ENCODE measurements around the gene SYNJ1. TPM values are rescaled to one million over a fixed set of nuclear protein-coding genes. Genes with fewer than 3 reads are reported as not detected.
"Not testable (repeated sequence)": the region's sequence is repeated elsewhere in the genome, so short reads cannot be mapped to it uniquely, and the experiment has no call there.

Gene SYNJ1
- total RNA-seq, 1 donor from 2014 or later = 22.1 TPM

DNA sequence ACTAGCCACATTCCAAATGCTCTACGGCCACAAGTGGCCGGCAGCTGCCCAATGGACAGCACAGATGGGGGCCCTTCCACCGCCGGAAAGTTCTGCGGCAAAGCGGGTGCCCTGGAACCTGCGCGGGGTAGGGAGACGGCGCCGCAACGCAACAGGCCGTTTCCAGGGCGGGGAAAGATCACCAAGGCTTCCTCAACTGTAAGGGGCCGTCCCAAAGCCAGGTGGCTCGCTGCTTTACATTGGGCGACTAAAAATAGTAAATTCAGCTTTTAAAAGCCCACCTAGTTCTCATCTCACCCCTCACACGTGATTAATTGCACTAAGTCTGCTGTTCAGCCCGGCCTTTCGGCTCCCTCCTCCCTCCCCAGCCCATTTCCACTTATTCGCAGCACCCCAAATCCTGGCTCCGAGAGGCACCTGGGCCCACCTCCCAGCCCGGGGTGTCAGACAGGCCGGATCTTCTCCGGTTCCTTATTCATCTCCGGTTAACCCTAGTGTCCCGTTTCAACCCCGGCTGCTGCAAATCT lies 116.3 kb downstream of the SYNJ1 start:
- peaks cover 13% of the 10 kb centered on the region for H3K4me1 ChIP-seq
- no peaks in the 10 kb centered on the region for H3K9me3 ChIP-seq
- H3K27me3 ChIP-seq = no peaks in the 10 kb centered on the region
- H3K4me3 ChIP-seq = peak overlapping the region; percentile 71
- ATAC-seq (peak; percentile 41), DNase-seq (peak; percentile 73)
- peak overlapping the region; percentile 96 for H3K27ac ChIP-seq
- intact Hi-C loops (cut with DNase I) = no loop called here
- peaks cover 33% of the 10 kb centered on the region for H3K36me3 ChIP-seq
- TF ChIP-seq, protein P1, sequence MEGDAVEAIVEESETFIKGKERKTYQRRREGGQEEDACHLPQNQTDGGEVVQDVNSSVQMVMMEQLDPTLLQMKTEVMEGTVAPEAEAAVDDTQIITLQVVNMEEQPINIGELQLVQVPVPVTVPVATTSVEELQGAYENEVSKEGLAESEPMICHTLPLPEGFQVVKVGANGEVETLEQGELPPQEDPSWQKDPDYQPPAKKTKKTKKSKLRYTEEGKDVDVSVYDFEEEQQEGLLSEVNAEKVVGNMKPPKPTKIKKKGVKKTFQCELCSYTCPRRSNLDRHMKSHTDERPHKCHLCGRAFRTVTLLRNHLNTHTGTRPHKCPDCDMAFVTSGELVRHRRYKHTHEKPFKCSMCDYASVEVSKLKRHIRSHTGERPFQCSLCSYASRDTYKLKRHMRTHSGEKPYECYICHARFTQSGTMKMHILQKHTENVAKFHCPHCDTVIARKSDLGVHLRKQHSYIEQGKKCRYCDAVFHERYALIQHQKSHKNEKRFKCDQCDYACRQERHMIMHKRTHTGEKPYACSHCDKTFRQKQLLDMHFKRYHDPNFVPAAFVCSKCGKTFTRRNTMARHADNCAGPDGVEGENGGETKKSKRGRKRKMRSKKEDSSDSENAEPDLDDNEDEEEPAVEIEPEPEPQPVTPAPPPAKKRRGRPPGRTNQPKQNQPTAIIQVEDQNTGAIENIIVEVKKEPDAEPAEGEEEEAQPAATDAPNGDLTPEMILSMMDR (IDR thresholded peaks at IDR 0.05) = no peak

DNA sequence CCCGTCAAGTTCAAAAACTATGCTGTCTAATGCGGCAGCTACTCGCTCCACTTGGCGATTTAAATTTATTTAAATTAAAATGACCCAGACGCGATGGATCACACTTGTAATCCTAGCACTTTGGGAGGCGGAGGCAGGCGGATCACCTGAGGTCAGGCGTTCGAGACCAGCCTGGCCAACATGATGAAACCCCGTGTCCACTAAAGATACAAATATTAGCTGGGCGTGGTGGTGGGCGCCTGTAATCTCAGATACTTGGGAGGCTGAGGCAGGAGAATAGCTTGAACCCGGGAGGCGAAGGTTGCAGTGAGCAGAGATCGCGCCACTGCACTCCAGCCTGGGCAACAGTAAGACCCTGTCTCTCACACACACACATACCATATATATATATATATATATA lies 116.9 kb downstream of the SYNJ1 start:
- H3K9me3 ChIP-seq; H3K27ac ChIP-seq; H3K27me3 ChIP-seq; intact Hi-C loops (cut with DNase I); DNase-seq; ATAC-seq: not testable (repeated sequence)
- Histone ChIP-seq H3K4me3 (peak overlapping the region; percentile 71), H3K4me1 (peaks cover 13% of the 10 kb centered on the region), H3K36me3 (peaks cover 39% of the 10 kb centered on the region)

DNA sequence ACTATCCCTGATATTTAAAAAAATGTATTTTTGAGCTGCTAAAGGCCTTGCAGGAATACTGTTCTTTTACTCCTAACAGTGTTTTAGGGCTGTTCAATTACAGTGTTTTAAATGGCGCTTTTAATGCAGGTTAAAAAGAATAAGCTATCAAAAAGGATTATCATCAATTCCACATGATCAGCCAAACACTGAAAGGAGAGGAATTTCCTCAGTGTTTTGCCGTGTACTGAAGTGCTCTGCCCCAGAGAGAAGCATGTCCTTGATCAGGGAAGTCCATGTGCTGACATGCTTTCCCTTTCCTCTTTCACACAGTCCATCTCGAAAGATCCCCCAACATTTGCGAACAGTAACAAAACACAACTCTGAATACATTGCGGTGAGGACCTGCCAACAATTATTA lies 119.0 kb downstream of the SYNJ1 start:
- intact Hi-C loops (cut with DNase I) = loop anchor here (10.0 kb wide), 1 partner anchor 204 kb away; no protein-coding TSS in a partner anchor
- TF ChIP-seq, protein P1 (IDR thresholded peaks at IDR 0.05) = no peak
- H3K27me3 ChIP-seq = no peaks in the 10 kb centered on the region
- H3K27ac ChIP-seq = no peak overlapping the region
- DNase-seq = no peak
- H3K36me3 ChIP-seq = peaks cover 60% of the 10 kb centered on the region
- H3K4me3 ChIP-seq = no peak overlapping the region
- H3K4me1 ChIP-seq = peaks cover 13% of the 10 kb centered on the region
- ATAC-seq = no peak
- no peaks in the 10 kb centered on the region for H3K9me3 ChIP-seq

DNA sequence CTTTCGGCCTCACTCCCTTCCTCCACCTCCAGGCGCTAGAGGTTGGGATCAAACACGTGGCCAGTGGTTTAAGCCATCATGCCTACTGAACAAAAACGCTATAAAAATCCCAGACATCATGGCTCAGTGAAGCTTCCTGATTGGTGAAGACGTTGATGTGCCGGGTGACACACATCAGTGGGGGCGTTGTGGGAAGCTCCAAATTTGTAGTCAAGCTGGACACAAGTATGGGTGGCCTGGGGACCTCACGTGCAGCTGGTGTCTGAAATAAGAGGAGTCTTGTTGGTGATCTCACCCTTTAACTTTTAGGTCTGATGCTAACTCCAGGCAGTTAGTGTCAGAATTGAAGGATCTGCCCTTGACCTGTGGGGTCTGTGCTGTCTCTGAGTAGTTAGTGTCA lies 122.3 kb downstream of the SYNJ1 start:
- peaks cover 87% of the 10 kb centered on the region for H3K36me3 ChIP-seq
- no peaks in the 10 kb centered on the region for H3K9me3 ChIP-seq
- no peak for ATAC-seq
- intact Hi-C loops (cut with DNase I) = loop anchor here (10.0 kb wide), 1 partner anchor 201 kb away; no protein-coding TSS in a partner anchor
- TF ChIP-seq, protein P1 (IDR thresholded peaks at IDR 0.05) = no peak
- H3K27me3 ChIP-seq = no peaks in the 10 kb centered on the region
- peaks cover 3% of the 10 kb centered on the region for H3K4me1 ChIP-seq
- DNase-seq = no peak
- no peak overlapping the region for H3K27ac ChIP-seq
- H3K4me3 ChIP-seq = no peak overlapping the region

DNA sequence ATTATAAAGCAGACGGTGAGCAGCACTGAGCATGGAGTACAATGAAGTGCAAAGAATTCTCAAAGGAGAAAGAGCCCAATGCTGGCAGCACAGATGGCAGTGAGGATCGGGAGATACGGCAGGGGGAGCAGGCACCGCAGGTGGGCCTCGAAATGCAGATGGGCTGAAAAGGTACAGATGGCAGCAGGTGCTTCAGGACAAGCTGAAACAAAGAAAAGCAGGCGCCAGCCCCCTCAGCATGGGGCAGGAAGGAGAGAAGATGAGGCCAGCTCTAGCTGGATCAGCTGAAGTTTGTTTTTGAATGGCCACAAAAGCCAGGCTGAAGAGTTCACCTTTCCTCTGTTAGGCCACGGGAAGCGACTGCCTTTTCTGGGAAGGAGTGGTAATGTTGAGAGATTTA lies 123.3 kb downstream of the SYNJ1 start:
- Histone ChIP-seq H3K4me3 (no peak overlapping the region), H3K27ac (no peak overlapping the region), H3K27me3 (no peaks in the 10 kb centered on the region), H3K36me3 (peaks cover 93% of the 10 kb centered on the region), H3K9me3 (no peaks in the 10 kb centered on the region), H3K4me1 (no peaks in the 10 kb centered on the region)
- intact Hi-C loops (cut with DNase I) = loop anchor here (10.0 kb wide), 1 partner anchor 200 kb away; no protein-coding TSS in a partner anchor
- DNase-seq (no peak), ATAC-seq (no peak)
- TF ChIP-seq, protein P1 (IDR thresholded peaks at IDR 0.05) = no peak

DNA sequence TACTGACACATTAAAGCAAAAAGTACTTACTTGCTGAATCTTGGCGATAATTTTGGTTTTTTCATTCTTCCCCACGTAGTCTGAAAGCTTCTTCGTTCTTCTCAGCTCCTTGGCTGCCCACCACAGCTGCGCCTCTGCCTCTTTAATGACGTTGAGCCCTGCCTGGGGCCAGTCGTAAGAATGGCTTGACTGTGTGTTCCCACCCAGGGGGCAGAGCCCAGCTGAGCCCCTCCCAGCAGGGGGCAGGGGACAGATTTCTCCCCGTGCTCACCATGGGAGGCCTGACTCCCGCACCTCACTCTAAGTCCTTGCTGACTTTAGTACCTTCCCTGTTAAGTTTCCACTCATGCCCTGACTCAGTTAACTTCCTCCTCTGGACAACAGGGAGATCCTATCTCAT lies 124.7 kb downstream of the SYNJ1 start:
- TF ChIP-seq, protein P1 (IDR thresholded peaks at IDR 0.05) = no peak
- Histone ChIP-seq H3K27me3 (no peaks in the 10 kb centered on the region), H3K36me3 (peaks cover 83% of the 10 kb centered on the region), H3K4me1 (no peaks in the 10 kb centered on the region), H3K27ac (no peak overlapping the region), H3K4me3 (no peak overlapping the region), H3K9me3 (no peaks in the 10 kb centered on the region)
- ATAC-seq (no peak), DNase-seq (no peak)
- intact Hi-C loops (cut with DNase I) = loop anchor here (10.0 kb wide), 1 partner anchor 198 kb away; no protein-coding TSS in a partner anchor
